NB4 (cell line): Measurements from ENCODE around the gene ZPR1.
"Not testable (repeated sequence)": the region's sequence is repeated elsewhere in the genome, so short reads cannot be mapped to it uniquely, and the experiment has no call there.

Experiments used
- DNase-seq: peaks from one replicate; pipeline ENCODE4 v3.0.0; 2010; ENCODE audit warnings: low read depth
- H3K4me3 ChIP-seq: one replicate; pipeline ENCODE4 v1.5.1; 2011; ENCODE audit warnings: mild to moderate bottlenecking, low read depth, low read length, moderate library complexity
- CTCF ChIP-seq: IDR thresholded peaks from one replicate; pipeline ENCODE4 v1.5.1; 2012; ENCODE audit warnings: low read depth, low read length
- MAX ChIP-seq: IDR thresholded peaks from 2 replicates; pipeline ENCODE4 v1.6.1; 2011; ENCODE audit warnings: low read depth, low read length
- MYC ChIP-seq: IDR thresholded peaks from 2 replicates; pipeline ENCODE4 v1.6.1; 2011; ENCODE audit warnings: low read depth, low read length
- POLR2A ChIP-seq: IDR thresholded peaks from 2 replicates; pipeline ENCODE4 v1.6.1; 2011; ENCODE audit warnings: mild to moderate bottlenecking; ENCODE audit not compliant: insufficient read length; ENCODE audit errors: extremely low read depth

ZPR1 gene

GRCh38 chr11:116774661-116775060 lies 13.2 kb downstream of the ZPR1 start:
- no peak overlapping the region for H3K4me3 ChIP-seq
- TF ChIP-seq CTCF (no peak), MYC (no peak), MAX (no peak), POLR2A (no peak)
- peak; percentile 18 for DNase-seq

- TF ChIP-seq CTCF (no peak), POLR2A (no peak), MAX (peak; percentile 57; the same call in 1 of the 2 replicates), MYC (peak; percentile 68; the same call in 1 of the 2 replicates)
- peak; percentile 83 for DNase-seq
- peak overlapping the region; percentile 94 for H3K4me3 ChIP-seq
Observed at GRCh38 chr11:116773203-116774097, 14.4 kb downstream of the ZPR1 start.

- DNase-seq: peak; percentile 95
- peak within 1 kb of the TSS; percentile 94 for H3K4me3 ChIP-seq
- no peak for TF ChIP-seq CTCF
- TF ChIP-seq MYC: peak; percentile 89
- TF ChIP-seq POLR2A: peak; percentile 95
- TF ChIP-seq MAX: peak; percentile 63
Observed at GRCh38 chr11:116772443-116773202, 15.2 kb downstream of the ZPR1 start, which contains the start of gene BUD13. TSS of gene BUD13 (minus strand) at chr11:116772987. CDS start at chr11:116772964, 23 bp downstream.

GRCh38 chr11:116771935-116772334 lies 15.9 kb downstream of the ZPR1 start:
- DNase-seq: peak; percentile 18

GRCh38 chr11:116762132-116762531 lies 25.7 kb downstream of the ZPR1 start:
- TF ChIP-seq POLR2A: no peak
- TF ChIP-seq MYC: no peak
- no peak for TF ChIP-seq MAX
- no peak for TF ChIP-seq CTCF
- H3K4me3 ChIP-seq: no peak overlapping the region
- DNase-seq: no peak

More at GRCh38 chr11:116771935-116772334, 15.9 kb downstream of the ZPR1 start:
- H3K4me3 ChIP-seq: peak overlapping the region; percentile 94
- TF ChIP-seq POLR2A: no peak
- no peak for TF ChIP-seq MYC
- no peak for TF ChIP-seq MAX

GRCh38 chr11:116756044-116756443 lies 31.8 kb downstream of the ZPR1 start:
- not testable (repeated sequence) for H3K4me3 ChIP-seq, DNase-seq
